Left ventricle myocardium superior (tissue), 1 donor: ENCODE measurements around the gene CAMK2N2. TPM values are rescaled to one million over a fixed set of nuclear protein-coding genes. Genes with fewer than 3 reads are reported as not detected.
A peak's percentile ranks its signal among the peaks of the same experiment; 100 is the strongest.

ENCODE experiments used
- ATAC-seq: fragments of 200-7000 bp; cut with Tn5 transposase; one replicate; pipeline ENCODE4 v1.9.1; 2020; ENCODE audit warnings: mild to moderate bottlenecking, moderate library complexity
- DNase-seq: peaks from one replicate; pipeline ENCODE4 v3.0.0-alpha.2; 2020
- intact Hi-C: fragments of 100-400 bp; cut with micrococcal nuclease; formaldehyde crosslinking; loops from one replicate; pipeline ENCODE4 v1.11.0; 2022
- microRNA-seq: library from miRNA; unstranded; fragments of <30 nt; microRNA quantifications from one replicate; pipeline ENCODE4 v1.2.0, GENCODE V29; 2020; ENCODE audit warnings: borderline number of aligned reads
- total RNA-seq: library from RNA; stranded (reverse); fragmentation: NEBNext Ultra II Directional; extraction: Animal tissue kit (Norgen Biotek cat#: 25700); gene quantifications from one replicate; pipeline ENCODE4 v1.2.1, GENCODE V29; 2021
- donor health status: DM: no; HTN: yes; CAD: no; lungs with severe emphysema.

CAMK2N2 gene
- total RNA-seq, 1 donor from 2014 or later = not detected

DNA sequence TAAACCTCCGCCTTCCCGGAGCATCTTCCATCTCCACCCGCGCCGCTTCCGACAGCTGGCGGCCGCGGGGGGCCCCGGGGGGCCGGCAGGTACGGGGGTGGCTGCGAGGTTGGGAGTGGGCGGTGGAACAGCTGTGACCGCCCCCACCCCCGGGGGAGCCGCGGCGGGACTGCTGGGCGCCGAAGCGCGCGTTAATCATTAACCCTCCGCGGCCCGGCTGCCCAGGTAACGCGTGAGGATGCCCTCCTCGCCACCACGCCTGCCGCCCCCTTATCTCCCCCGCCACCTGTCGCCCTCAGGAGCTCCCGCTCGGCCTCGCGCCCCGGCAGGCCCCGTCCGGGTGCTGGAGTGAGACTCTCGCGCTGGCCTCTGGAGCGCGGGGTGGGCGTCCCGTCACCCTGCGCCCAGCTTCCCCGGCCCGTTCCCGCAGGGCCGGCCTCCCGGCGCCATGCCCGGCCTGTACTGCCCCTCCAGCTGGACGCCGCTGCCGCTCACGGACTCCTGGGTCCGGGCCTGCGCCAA lies 31.2 kb downstream of the CAMK2N2 start:
- ATAC-seq (no peak), DNase-seq (no peak)

DNA sequence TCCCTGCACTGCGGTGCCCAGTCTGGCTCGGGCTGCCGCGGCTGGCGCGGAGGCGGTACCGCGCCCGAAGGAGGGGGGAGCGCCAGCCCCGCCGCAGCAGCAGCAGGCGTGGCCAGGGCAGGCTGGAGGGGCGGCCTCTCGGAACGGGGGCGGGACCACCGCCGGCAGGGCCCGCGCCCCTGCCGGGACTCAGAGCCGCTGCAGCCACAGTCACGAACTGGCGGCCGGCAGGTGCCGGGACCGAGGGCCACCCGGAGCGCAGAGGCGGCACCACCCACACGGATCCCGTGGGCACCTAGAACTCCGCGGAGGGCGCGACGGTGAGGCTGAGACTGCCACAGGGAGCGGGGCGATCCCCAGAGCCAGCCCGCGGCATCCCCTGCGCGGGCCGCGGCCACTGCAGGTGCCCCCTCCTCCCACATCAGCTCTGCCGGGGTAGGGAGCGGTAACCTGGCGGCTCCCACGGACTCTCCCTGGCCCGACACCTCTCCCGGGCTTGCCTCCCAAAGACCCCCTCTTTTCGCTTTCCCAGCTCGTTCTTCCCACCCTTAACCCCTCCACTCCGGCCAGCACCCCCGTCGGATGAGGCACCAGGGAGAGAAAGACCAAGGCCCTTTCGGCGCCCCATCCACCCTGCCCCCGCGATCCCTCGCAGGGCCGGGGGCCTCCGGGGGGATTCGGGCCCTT lies 31.8 kb downstream of the CAMK2N2 start, which contains the start of gene VWA5B2:
VWA5B2 (plus strand) TSS at position 192 of the 687 bp plus-strand sequence. CDS start 944 bp downstream, outside the sequence.
- intact Hi-C loops = no loop called here
- DNase-seq (peak; percentile 77), ATAC-seq (peak; percentile 96)

More for the DNA sequence above, 31.2 kb downstream of the CAMK2N2 start:
- intact Hi-C loops = no loop called here

DNA sequence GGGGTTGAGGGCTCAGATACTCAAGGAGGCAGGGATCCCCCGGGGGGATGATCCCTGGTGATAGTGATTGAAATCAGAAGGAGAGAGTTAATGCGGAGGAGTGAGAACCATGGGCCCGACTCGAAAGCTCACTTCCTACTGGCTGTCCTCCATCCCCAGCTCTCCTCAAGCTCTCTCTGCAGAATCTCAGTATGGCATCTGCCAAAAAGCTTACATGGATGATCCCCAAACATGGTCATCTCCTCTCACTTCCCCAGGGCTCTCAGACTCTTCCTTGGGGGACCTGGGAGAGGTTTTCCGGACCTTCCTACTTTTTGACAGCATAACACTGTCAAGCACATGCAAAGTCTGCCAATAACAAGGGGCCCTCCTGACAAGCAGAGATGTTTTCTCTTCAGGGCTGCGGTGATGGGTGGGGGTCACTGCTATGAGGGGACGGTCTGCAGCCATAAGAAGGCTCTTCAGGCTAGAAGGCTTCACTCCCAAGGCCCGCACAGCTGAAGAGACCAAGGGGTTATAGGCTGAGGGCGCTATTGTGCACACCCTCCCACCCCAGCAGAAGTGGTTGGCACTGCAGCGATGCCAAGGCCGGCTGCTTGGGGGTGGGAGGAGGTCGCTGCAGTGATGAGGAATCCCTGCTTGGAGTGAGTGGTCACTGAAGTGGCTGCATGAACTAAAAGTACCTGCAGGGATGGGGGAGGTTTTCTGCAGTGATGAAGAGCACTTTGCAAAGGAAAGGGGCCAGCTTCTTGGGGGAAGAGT lies 32.8 kb downstream of the CAMK2N2 start:
- no peak for DNase-seq
- intact Hi-C loops = no loop called here
- no peak for ATAC-seq

DNA sequence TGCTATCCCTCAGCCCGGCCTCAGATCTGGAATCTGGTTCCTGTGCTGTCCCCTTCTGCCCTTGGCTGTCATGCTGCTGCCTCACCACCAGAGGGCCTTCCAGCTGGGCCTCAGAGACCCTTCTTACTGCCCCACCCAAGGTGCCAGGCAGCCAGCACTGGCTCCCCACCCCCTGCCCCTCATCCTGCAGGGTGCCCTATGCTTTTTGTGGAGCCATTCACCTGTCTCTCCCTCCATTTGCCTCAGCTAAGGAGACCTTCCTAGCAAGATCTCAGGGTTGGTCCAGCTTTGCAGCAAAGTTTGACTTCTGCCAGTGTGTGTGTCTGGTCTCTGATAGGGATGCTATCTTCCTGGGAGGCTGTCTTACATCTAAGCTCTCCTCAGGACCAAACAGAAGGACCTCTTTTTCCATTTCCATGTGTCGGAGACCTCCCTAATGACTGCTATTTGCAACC lies 33.8 kb downstream of the CAMK2N2 start:
- intact Hi-C loops = no loop called here
- ATAC-seq (peak; percentile 30), DNase-seq (no peak)

DNA sequence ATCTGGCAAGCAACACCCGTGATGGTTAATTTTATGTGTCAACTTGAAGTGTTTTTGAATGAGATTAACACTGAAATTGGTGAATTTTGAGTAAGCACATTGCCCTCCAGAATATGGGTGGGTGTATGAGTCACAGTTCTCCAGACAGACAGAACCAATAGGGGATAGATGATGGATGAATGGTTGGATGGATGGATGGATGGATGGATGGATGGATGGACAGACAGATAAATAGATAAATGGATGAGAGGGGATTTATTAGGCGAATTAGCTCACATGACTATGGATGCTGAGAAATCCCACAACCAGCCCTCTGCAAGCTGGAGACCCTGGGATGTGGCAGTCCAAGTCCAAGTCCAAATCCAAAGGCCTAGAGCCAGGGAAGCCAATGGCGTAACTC lies 37.4 kb downstream of the CAMK2N2 start:
- DNase-seq (no peak), ATAC-seq (no peak)
- intact Hi-C loops = no loop called here

DNA sequence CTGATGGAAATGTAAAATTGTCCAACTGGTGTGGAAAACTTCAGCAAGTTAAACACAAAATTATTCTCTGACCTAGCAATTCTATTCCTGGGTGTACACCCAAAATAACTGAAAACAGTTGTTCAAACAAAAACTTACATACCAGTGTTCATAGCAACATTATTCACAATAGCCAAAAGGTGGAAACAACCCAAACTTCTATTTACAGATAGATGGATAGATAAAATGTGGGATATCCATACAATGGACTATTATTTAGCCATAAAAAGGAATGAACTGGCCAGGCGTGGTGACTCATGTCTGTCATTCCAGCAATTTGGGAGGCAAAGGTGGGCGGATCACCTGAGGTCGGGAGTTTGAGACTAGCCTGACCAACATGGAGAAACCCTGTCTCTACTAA lies 38.8 kb downstream of the CAMK2N2 start:
- intact Hi-C loops = no loop called here
- ATAC-seq (no peak), DNase-seq (no peak)

DNA sequence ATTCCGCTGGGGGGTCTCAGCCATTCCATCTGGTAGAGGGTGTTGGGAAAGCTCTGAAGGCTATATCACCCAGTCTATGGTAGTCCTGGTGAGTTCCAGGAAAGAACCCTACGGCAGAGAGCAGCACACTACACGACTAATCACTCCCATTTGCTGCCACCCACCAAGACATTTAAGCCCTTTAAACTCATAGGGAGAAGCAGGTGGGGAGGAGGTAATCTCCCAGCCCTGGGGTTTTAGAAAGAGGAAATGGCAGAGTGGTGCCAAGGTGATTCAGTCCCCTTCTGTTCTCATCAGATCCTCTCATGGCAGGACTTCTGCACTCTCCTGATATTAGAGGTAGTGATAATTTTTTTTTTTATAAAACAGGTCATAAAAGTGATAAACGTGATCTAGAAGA lies 42.5 kb downstream of the CAMK2N2 start:
- ATAC-seq = no peak
- intact Hi-C loops = no loop called here
- no peak for DNase-seq

DNA sequence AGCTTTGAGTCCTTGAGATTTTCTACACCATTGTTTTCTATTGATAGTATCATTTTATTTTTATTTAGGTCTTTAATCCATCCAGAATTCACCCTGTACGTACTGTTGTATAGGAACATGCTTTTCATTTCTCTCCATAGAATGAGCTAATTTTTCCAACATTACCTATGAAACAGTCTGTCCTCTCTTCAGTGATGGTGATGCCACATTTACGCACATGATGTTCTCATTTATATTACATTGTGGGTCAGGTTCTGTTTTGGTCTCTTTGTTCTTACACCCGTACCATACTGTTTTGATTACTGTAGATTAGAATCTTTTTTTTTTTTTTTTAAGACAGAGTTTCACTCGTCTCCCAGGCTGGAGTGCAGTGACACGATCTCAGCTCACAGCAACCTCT lies 49.6 kb downstream of the CAMK2N2 start:
- DNase-seq (no peak), ATAC-seq (no peak)
- intact Hi-C loops = no loop called here

DNA sequence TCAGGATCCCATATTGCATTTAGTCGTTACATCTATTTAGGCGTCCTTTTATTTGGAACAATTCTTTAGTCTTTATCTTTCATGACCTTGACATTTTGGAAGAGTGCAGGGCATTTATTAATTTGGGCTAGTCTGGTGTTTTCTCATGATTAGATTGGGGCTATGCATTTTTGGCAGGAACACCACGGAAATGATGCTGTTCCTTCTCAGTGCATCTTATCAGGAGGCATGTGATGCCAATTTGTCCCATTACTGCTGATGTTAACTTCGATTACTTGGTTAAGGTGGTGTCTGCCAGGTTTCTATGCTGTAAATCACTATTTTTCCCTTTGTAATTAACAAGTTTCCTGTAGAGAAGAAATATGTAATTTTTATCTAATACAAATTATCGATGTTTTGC lies 50.1 kb downstream of the CAMK2N2 start:
- no peak for DNase-seq
- no peak for ATAC-seq
- intact Hi-C loops = no loop called here

Small RNA genes lying within 50 kb of the gene (microRNA-seq; reads per million reads assigned to microRNA genes)
- gene MIR1224 = not detected

Other genes starting within 250 kb of the CAMK2N2 start
- 44.1 TPM for gene ABCC5, start 243.7 kb downstream of the CAMK2N2 start, total RNA-seq
- gene HTR3D, start 229.8 kb downstream of the CAMK2N2 start, total RNA-seq = not detected
- gene HTR3C, start 208.5 kb downstream of the CAMK2N2 start, total RNA-seq = not detected
- gene HTR3E, start 164.5 kb downstream of the CAMK2N2 start, total RNA-seq = not detected
- 33.1 TPM for gene EIF2B5, start 126.2 kb downstream of the CAMK2N2 start, total RNA-seq
- gene DVL3, start 106.2 kb downstream of the CAMK2N2 start, total RNA-seq = 76.8 TPM
- gene AP2M1, start 86.7 kb downstream of the CAMK2N2 start, total RNA-seq = 318 TPM
- 75.6 TPM for gene ABCF3, start 75.4 kb downstream of the CAMK2N2 start, total RNA-seq
- gene VWA5B2, start 32.0 kb downstream of the CAMK2N2 start, total RNA-seq = not detected
- 18.5 TPM for gene ALG3, start 12.6 kb downstream of the CAMK2N2 start, total RNA-seq
- gene EEF1AKMT4, start 11.9 kb downstream of the CAMK2N2 start, total RNA-seq = 1.6 TPM
- not detected for gene ECE2, start 14.5 kb upstream of the CAMK2N2 start, total RNA-seq
- 242 TPM for gene PSMD2, start 37.7 kb upstream of the CAMK2N2 start, total RNA-seq
- gene EIF4G1, start 53.1 kb upstream of the CAMK2N2 start, total RNA-seq = 250 TPM
- 41.0 TPM for gene FAM131A, start 76.0 kb upstream of the CAMK2N2 start, total RNA-seq
- gene CLCN2, start 100.1 kb upstream of the CAMK2N2 start, total RNA-seq = 3.6 TPM
- gene POLR2H, start 100.2 kb upstream of the CAMK2N2 start, total RNA-seq = 26.0 TPM
- 0.37 TPM for gene THPO, start 116.7 kb upstream of the CAMK2N2 start, total RNA-seq
- 4.6 TPM for gene CHRD, start 118.5 kb upstream of the CAMK2N2 start, total RNA-seq